ENCODE results near the gene CALM1. TPM values are rescaled to one million over a fixed set of nuclear protein-coding genes. Genes with fewer than 3 reads are reported as not detected.

CALM1 gene
- total and polyA plus RNA-seq, 4 donors = 490 to 1,141 (median 1,028) TPM

GRCh38 chr14:90428676-90429075, 31.8 kb downstream of the CALM1 start:
- Histone ChIP-seq H3K27me3 (ENCODE audit: control insufficient read depth, insufficient read depth, low read length) (no peaks in the 10 kb centered on the region), H3K9me3 (ENCODE audit: control insufficient read depth, insufficient read depth, low read length) (no peaks in the 10 kb centered on the region), H3K36me3 (ENCODE audit: control insufficient read depth, insufficient read depth, low read length) (no peaks in the 10 kb centered on the region), H3K4me3 (ENCODE audit: low read depth, low read length) (no peak overlapping the region), H3K4me1 (ENCODE audit: control insufficient read depth, insufficient read depth, low read length) (peaks cover 23% of the 10 kb centered on the region), H3K27ac (ENCODE audit: low read depth, low read length) (no peak overlapping the region)
- DNase-seq (ENCODE audit: low read depth in 4 of 6, low spot score in 6 of 6) = no peak
- no CpG with 5 or more reads among the region's 2 CpGs for WGBS (ENCODE audit: insufficient coverage)

DNA sequence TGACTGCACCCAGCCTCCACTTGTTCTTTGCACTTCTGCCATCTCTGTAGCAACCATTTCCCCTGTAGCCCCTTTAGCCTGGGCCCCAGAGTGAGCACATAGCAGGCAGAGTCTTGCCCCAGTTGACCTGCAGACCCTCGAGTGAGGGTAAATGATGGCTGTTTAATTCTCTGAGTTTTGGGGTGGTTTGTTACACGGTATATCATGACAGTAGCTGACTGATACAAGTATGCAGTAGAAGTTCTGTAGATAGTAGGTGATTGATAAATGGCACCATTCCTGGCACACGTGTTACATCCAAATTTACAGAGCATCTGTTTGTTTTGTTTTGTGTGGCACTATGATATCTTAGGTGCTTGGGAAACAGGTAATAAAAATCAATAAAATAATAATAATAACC, 32.4 kb downstream of the CALM1 start:
- H3K9me3 ChIP-seq (ENCODE audit: control insufficient read depth, insufficient read depth, low read length) = no peaks in the 10 kb centered on the region
- no peak overlapping the region for H3K27ac ChIP-seq (ENCODE audit: low read depth, low read length)
- no peaks in the 10 kb centered on the region for H3K27me3 ChIP-seq (ENCODE audit: control insufficient read depth, insufficient read depth, low read length)
- H3K4me3 ChIP-seq (ENCODE audit: low read depth, low read length) = no peak overlapping the region
- H3K4me1 ChIP-seq (ENCODE audit: control insufficient read depth, insufficient read depth, low read length) = peaks cover 18% of the 10 kb centered on the region
- H3K36me3 ChIP-seq (ENCODE audit: control insufficient read depth, insufficient read depth, low read length) = no peaks in the 10 kb centered on the region
- WGBS (ENCODE audit: insufficient coverage) = 83% methylated on average over 2 of the region's 3 CpGs
- no peak for DNase-seq (ENCODE audit: low read depth in 4 of 6, low spot score in 6 of 6)

DNA sequence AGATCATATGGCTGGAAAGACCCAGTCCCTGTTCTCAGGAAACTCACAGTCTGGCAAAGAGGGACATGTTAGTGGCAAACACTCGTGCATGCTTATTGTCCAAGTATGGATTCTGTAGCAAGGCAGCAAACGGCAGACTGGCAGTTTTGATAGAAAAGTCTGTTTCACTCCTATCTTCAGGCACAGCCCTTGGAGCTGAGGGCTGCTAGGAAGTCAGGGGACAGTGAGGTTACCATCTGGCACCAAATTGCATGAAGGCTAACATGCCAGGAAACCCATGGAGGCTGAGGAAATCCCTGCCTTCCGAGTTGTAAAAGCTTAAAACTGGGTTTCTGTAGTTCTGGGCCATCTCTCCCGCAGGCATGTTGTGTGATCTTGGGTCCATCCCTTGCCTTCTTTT, 32.9 kb downstream of the CALM1 start:
- Histone ChIP-seq H3K27me3 (ENCODE audit: control insufficient read depth, insufficient read depth, low read length) (no peaks in the 10 kb centered on the region), H3K4me1 (ENCODE audit: control insufficient read depth, insufficient read depth, low read length) (peaks cover 14% of the 10 kb centered on the region), H3K4me3 (ENCODE audit: low read depth, low read length) (no peak overlapping the region), H3K36me3 (ENCODE audit: control insufficient read depth, insufficient read depth, low read length) (no peaks in the 10 kb centered on the region), H3K9me3 (ENCODE audit: control insufficient read depth, insufficient read depth, low read length) (no peaks in the 10 kb centered on the region), H3K27ac (ENCODE audit: low read depth, low read length) (no peak overlapping the region)
- no peak for DNase-seq (ENCODE audit: low read depth in 4 of 6, low spot score in 6 of 6)
- 80% methylated on average over 2 of the region's 4 CpGs for WGBS (ENCODE audit: insufficient coverage)

DNA sequence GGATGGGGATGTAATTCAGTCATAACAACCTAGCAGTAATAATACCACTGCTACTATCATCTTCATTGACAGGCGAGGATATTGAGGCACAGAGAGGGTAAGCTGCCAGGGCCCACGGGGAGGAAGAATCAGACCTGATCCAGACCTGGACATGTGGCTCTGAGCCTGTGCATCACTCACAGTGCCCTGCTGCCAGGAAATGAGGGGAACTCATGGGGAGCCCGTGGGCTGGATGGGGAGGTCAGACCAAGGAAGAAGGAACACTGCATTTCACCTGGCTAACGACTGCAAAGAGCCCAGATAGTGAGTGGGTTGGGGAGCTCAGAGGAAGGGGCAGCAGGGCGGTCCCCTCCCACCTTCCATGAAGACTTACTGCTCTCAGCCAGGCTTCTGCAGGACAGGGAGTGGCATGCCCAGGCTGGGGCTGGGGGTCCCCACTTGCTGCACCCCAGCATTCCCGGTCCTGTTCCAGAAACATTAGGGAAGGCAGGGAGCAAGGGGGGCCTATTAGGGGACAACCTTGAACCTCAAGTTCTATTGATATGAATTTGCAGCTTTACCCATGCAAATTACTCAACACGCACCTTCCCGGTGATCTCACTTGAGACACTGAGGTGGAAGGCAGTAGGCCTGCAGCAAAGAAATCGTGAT, 37.7 kb downstream of the CALM1 start:
- no peaks in the 10 kb centered on the region for H3K9me3 ChIP-seq (ENCODE audit: control insufficient read depth, insufficient read depth, low read length)
- no peaks in the 10 kb centered on the region for H3K27me3 ChIP-seq (ENCODE audit: control insufficient read depth, insufficient read depth, low read length)
- no peak overlapping the region for H3K4me3 ChIP-seq (ENCODE audit: low read depth, low read length)
- DNase-seq (ENCODE audit: low read depth in 4 of 6, low spot score in 6 of 6) = no peak
- no peaks in the 10 kb centered on the region for H3K36me3 ChIP-seq (ENCODE audit: control insufficient read depth, insufficient read depth, low read length)
- peaks cover 2% of the 10 kb centered on the region for H3K4me1 ChIP-seq (ENCODE audit: control insufficient read depth, insufficient read depth, low read length)
- H3K27ac ChIP-seq (ENCODE audit: low read depth, low read length) = no peak overlapping the region
- WGBS (ENCODE audit: insufficient coverage) = 95% methylated on average over 7 of the region's 9 CpGs

GRCh38 chr14:90438841-90439240, 42.0 kb downstream of the CALM1 start:
- H3K4me1 ChIP-seq (ENCODE audit: control insufficient read depth, insufficient read depth, low read length) = peaks cover 18% of the 10 kb centered on the region
- H3K9me3 ChIP-seq (ENCODE audit: control insufficient read depth, insufficient read depth, low read length) = no peaks in the 10 kb centered on the region
- WGBS (ENCODE audit: insufficient coverage) = 98% methylated on average over 6 of the region's 6 CpGs
- no peak overlapping the region for H3K27ac ChIP-seq (ENCODE audit: low read depth, low read length)
- H3K36me3 ChIP-seq (ENCODE audit: control insufficient read depth, insufficient read depth, low read length) = no peaks in the 10 kb centered on the region
- no peaks in the 10 kb centered on the region for H3K27me3 ChIP-seq (ENCODE audit: control insufficient read depth, insufficient read depth, low read length)
- DNase-seq (ENCODE audit: low read depth in 4 of 6, low spot score in 6 of 6) = no peak
- H3K4me3 ChIP-seq (ENCODE audit: low read depth, low read length) = no peak overlapping the region

GRCh38 chr14:90440021-90440451, 43.2 kb downstream of the CALM1 start:
- Histone ChIP-seq H3K27me3 (ENCODE audit: control insufficient read depth, insufficient read depth, low read length) (no peaks in the 10 kb centered on the region), H3K27ac (ENCODE audit: low read depth, low read length) (no peak overlapping the region), H3K4me3 (ENCODE audit: low read depth, low read length) (no peak overlapping the region), H3K4me1 (ENCODE audit: control insufficient read depth, insufficient read depth, low read length) (peaks cover 21% of the 10 kb centered on the region), H3K36me3 (ENCODE audit: control insufficient read depth, insufficient read depth, low read length) (no peaks in the 10 kb centered on the region), H3K9me3 (ENCODE audit: control insufficient read depth, insufficient read depth, low read length) (no peaks in the 10 kb centered on the region)
- WGBS (ENCODE audit: insufficient coverage) = 2% methylated on average over 4 of the region's 5 CpGs
- DNase-seq (ENCODE audit: low read depth in 4 of 6, low spot score in 6 of 6) = peak in 2 of 6 donors; percentile 47 to 83

DNA sequence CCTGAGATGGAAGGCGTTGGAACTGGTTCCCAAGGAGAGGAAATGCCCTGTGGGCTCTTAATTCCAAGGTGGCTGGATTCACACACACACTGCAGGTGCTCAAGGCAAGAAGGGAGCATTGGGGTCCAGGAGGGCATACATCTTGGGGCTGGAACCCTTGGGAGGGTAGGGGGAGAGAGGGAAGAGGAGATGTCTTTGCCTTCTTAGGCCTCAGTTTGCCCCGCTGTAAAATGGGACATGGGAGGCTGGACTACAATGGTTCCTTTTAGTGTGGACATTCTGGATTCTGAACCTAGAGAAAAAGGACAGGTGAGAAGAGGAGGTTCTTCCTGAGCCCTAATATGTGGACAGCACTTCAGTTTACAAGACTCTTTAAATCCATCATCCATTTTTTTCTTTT, 43.8 kb downstream of the CALM1 start:
- no peaks in the 10 kb centered on the region for H3K36me3 ChIP-seq (ENCODE audit: control insufficient read depth, insufficient read depth, low read length)
- H3K9me3 ChIP-seq (ENCODE audit: control insufficient read depth, insufficient read depth, low read length) = peaks cover 2% of the 10 kb centered on the region
- no peak overlapping the region for H3K4me3 ChIP-seq (ENCODE audit: low read depth, low read length)

GRCh38 chr14:90442388-90442787, 45.6 kb downstream of the CALM1 start:
- peak in 1 of 6 donors; percentile 40 for DNase-seq (ENCODE audit: low read depth in 4 of 6, low spot score in 6 of 6)
- Histone ChIP-seq H3K36me3 (ENCODE audit: control insufficient read depth, insufficient read depth, low read length) (no peaks in the 10 kb centered on the region), H3K27me3 (ENCODE audit: control insufficient read depth, insufficient read depth, low read length) (no peaks in the 10 kb centered on the region), H3K27ac (ENCODE audit: low read depth, low read length) (no peak overlapping the region), H3K4me1 (ENCODE audit: control insufficient read depth, insufficient read depth, low read length) (peaks cover 19% of the 10 kb centered on the region), H3K4me3 (ENCODE audit: low read depth, low read length) (no peak overlapping the region), H3K9me3 (ENCODE audit: control insufficient read depth, insufficient read depth, low read length) (peaks cover 3% of the 10 kb centered on the region)
- WGBS (ENCODE audit: insufficient coverage) = 29% methylated on average over 1 of the region's 2 CpGs

More for the DNA sequence above, 43.8 kb downstream of the CALM1 start:
- Histone ChIP-seq H3K27ac (ENCODE audit: low read depth, low read length) (no peak overlapping the region), H3K27me3 (ENCODE audit: control insufficient read depth, insufficient read depth, low read length) (no peaks in the 10 kb centered on the region), H3K4me1 (ENCODE audit: control insufficient read depth, insufficient read depth, low read length) (peaks cover 21% of the 10 kb centered on the region)
- WGBS (ENCODE audit: insufficient coverage) = 46% methylated on average over 2 of the region's 2 CpGs
- DNase-seq (ENCODE audit: low read depth in 4 of 6, low spot score in 6 of 6) = no peak

DNA sequence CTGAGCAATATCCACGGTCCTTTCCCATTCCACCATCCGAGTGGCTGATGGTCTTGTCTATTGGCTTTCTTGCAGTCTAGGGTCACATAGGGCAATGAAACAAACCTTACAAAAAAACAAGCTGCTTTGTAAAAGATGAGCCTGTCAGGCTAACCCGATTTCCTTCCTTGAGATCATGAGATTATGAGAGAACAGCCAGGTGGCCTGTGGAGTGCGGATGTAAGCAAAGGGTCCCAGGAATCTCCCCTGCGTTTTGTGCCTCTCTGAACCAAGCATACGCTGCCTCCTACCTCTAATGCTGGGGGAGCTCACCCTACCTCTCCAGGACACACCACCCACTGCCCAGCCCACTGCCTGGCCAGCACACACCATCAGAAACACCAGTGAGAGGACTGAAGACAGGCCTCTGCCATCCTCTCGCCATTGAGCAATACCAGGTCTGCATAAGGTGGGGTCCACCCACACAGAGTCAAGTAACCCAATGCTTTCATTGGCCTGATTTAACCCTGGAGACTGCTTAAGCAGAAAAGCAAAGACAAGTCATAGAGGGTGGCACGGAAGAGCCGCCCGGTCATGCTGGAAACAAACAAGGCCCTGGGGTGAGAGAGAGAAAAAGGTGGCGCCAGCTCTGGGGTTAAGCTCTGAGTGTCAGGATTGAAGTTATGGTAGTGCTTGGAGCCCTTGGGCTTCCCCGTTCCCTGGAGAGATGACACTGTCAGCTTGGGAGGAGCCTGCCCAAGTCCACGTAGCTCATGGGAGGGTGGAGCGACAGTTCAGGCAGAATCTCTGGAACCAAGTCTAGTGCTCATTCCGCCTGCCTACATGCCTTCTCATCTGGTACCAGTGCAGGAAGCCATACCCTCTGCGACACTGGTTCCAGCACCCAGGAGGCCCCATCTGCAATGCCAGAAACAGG, 46.6 kb downstream of the CALM1 start:
- 85% methylated on average over 16 of the region's 16 CpGs for WGBS (ENCODE audit: insufficient coverage)
- no peaks in the 10 kb centered on the region for H3K27me3 ChIP-seq (ENCODE audit: control insufficient read depth, insufficient read depth, low read length)
- no peak overlapping the region for H3K27ac ChIP-seq (ENCODE audit: low read depth, low read length)

More for the DNA sequence above, 46.6 kb downstream of the CALM1 start:
- Histone ChIP-seq H3K9me3 (ENCODE audit: control insufficient read depth, insufficient read depth, low read length) (peaks cover 10% of the 10 kb centered on the region), H3K4me3 (ENCODE audit: low read depth, low read length) (no peak overlapping the region), H3K36me3 (ENCODE audit: control insufficient read depth, insufficient read depth, low read length) (no peaks in the 10 kb centered on the region), H3K4me1 (ENCODE audit: control insufficient read depth, insufficient read depth, low read length) (peaks cover 19% of the 10 kb centered on the region)
- no peak for DNase-seq (ENCODE audit: low read depth in 4 of 6, low spot score in 6 of 6)

Data from spinal cord (tissue), 10 donors.